CD4-positive, CD25-positive, alpha-beta regulatory T cell (primary cell): ENCODE data around the gene EFNB2. TPM values are rescaled to one million over a fixed set of nuclear protein-coding genes. Genes with fewer than 3 reads are reported as not detected.

Source experiments
- ATAC-seq, 2 donors: fragments of 150-1000 bp; cut with Tn5 transposase; one replicate each; pipeline ENCODE4 v1.10.0; 2021; ENCODE audit warnings: low read depth in 2 of 2, moderate number of reproducible peaks in 2 of 2, moderate library complexity in 1 of 2
- DNase-seq, 3 donors: peaks; one replicate each; pipeline versions ENCODE4 v3.0.0 to v3.0.0-alpha.2; 2012 to 2022; ENCODE audit warnings: mixed read lengths in 1 of 3
- H3K27ac ChIP-seq: one replicate; pipeline ENCODE4 v1.7.0; 2013; ENCODE audit warnings: mild to moderate bottlenecking, low read length; ENCODE audit not compliant: insufficient read depth, poor library complexity, severe bottlenecking
- H3K27me3 ChIP-seq: one replicate; pipeline ENCODE4 v1.7.0; 2013; ENCODE audit warnings: low read length; ENCODE audit not compliant: control insufficient read depth, insufficient read depth
- H3K36me3 ChIP-seq: one replicate; pipeline ENCODE4 v1.7.0; 2013; ENCODE audit warnings: mild to moderate bottlenecking, low read length, moderate library complexity; ENCODE audit not compliant: control insufficient read depth, insufficient read depth
- H3K4me1 ChIP-seq: 2 replicates; pipeline ENCODE4 v1.7.0; 2013; ENCODE audit warnings: mild to moderate bottlenecking, low read length; ENCODE audit not compliant: insufficient read depth, control insufficient read depth, poor library complexity, severe bottlenecking
- H3K4me3 ChIP-seq: one replicate; pipeline ENCODE4 v1.7.0; 2013; ENCODE audit warnings: low read depth, mild to moderate bottlenecking, low read length, moderate library complexity
- H3K9me3 ChIP-seq, 2 experiments: 1 replicate in 1 of 2; 2 replicates in 1 of 2; pipeline ENCODE4 v1.7.0; 2013; ENCODE audit warnings: low read length in 2 of 2, mild to moderate bottlenecking in 1 of 2, moderate library complexity in 1 of 2; ENCODE audit not compliant: control insufficient read depth in 2 of 2
- H3K27ac Mint-ChIP-seq, 3 donors: one replicate each; pipeline ENCODE4 v1.8.0; 2020 to 2022; ENCODE audit warnings: mild to moderate bottlenecking in 3 of 3, mixed read lengths in 3 of 3, moderate library complexity in 2 of 3
- H3K27me3 Mint-ChIP-seq: one replicate; pipeline ENCODE4 v1.8.0; 2022; ENCODE audit warnings: mild to moderate bottlenecking, mixed read lengths
- H3K36me3 Mint-ChIP-seq: one replicate; pipeline ENCODE4 v1.8.0; 2020; ENCODE audit warnings: mixed read lengths
- H3K4me1 Mint-ChIP-seq, 4 donors: one replicate each; pipeline ENCODE4 v1.8.0; 2020 to 2022; ENCODE audit warnings: mixed read lengths in 4 of 4, mild to moderate bottlenecking in 1 of 4
- H3K4me3 Mint-ChIP-seq, 4 donors: one replicate each; pipeline ENCODE4 v1.8.0; 2020 to 2022; ENCODE audit warnings: mild to moderate bottlenecking in 4 of 4, mixed read lengths in 4 of 4, moderate library complexity in 3 of 4
- H3K9me3 Mint-ChIP-seq, 7 donors: one replicate each; pipeline ENCODE4 v1.8.0; 2020 to 2022; ENCODE audit warnings: mixed read lengths in 7 of 7, mild to moderate bottlenecking in 3 of 7, moderate library complexity in 2 of 7
- polyA plus RNA-seq, 4 donors: library from polyadenylated mRNA; unstranded; fragments of 300-500 nt; fragmentation: Illumina TruSeq; gene quantifications; one replicate each; pipeline ENCODE4 v1.2.3, GENCODE V29; 2021
- total RNA-seq: library from RNA; stranded (reverse); gene quantifications from one replicate; pipeline ENCODE4 v1.2.3, GENCODE V29; 2022

EFNB2 gene, protein sequence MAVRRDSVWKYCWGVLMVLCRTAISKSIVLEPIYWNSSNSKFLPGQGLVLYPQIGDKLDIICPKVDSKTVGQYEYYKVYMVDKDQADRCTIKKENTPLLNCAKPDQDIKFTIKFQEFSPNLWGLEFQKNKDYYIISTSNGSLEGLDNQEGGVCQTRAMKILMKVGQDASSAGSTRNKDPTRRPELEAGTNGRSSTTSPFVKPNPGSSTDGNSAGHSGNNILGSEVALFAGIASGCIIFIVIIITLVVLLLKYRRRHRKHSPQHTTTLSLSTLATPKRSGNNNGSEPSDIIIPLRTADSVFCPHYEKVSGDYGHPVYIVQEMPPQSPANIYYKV
- total RNA-seq (0.49 TPM), polyA plus RNA-seq (under 1 TPM in 2 of 4 donors, not detected in 2; 0.20 to 0.27 TPM)

DNA sequence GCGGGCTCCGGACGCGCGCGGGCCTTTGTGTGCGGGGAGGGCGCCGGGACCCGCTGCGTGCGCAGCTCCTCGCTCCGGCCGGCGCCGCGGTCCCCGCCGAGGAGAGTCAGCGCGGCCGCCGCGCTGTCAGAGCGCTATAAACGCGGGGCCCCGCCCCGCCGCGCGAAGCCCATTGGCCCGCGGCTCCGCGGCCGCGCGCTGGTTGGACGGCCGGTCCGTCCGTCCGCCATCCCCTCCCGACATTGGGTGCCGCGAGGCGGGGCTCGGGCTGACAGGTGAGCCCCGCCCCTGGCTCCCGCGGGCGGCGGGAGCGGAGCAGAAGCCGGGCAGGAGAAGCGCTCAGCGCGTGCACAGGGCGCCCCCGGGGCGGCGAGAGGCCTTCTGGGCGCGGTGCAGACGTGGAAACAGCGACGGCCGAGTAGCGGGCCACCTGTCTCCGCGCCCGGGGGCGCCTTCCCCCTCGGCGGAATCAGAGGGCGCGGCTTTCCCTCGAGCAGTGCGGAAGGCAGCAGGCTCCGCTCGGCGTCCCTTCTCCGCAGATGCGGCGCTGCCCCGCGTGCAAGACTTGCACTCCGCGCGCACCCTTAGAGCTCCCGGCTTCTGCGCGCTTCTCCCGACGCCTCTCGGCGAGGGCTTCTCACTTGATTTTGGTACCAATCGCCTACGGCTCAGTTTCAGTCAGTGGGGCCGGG is at the start of gene EFNB2:
EFNB2 (minus strand) TSS at position 111 of the 692 bp plus-strand sequence. CDS start 698 bp downstream, outside the sequence.
- Mint-ChIP-seq H3K9me3 (peaks cover 0 to 1% (median 0%) of the 10 kb centered on the region in 7 donors), H3K4me3 (peak within 1 kb of the TSS; percentile 91 to 97 (median 96)), H3K4me1 (peaks cover 9 to 25% (median 16%) of the 10 kb centered on the region in 4 donors), H3K27ac (peak within 1 kb of the TSS in 2 of 3 donors; percentile 20 to 93), H3K27me3 (peaks cover 40% of the 10 kb centered on the region), H3K36me3 (no peaks in the 10 kb centered on the region)
- DNase-seq = peak; percentile 82 to 92 (median 86)
- Histone ChIP-seq H3K27me3 (peaks cover 25% of the 10 kb centered on the region), H3K4me3 (peak within 1 kb of the TSS; percentile 65), H3K9me3 (no peaks in the 10 kb centered on the region), H3K36me3 (peaks cover 2% of the 10 kb centered on the region), H3K27ac (no peak within 1 kb of the TSS), H3K4me1 (peaks cover 34% of the 10 kb centered on the region)
- ATAC-seq = peak; percentile 94 to 96

DNA sequence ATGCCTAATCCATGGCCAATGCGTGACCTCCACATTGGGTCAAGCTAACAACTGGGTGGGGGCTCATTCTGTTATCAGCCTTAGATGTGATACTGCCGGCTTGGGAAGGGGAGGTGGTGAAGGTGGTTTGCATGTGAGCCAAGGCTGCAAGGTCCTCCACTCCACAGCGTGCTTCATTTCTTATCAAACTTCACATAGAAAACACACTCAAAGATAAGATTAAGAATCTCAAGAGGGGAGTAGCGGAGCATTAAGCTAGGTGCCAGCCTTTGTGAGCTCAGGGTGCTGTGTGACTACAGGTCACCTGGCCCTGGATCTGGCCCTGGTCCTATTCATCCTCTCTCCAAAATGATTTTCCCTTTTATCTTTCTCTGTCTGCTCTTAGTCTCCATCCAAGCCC is 45.8 kb upstream of the EFNB2 start:
- Mint-ChIP-seq H3K27ac (no peak overlapping the region), H3K9me3 (peaks cover 5 to 21% (median 8%) of the 10 kb centered on the region in 7 donors), H3K36me3 (no peaks in the 10 kb centered on the region), H3K27me3 (peaks cover 7% of the 10 kb centered on the region), H3K4me3 (peak overlapping the region in 1 of 4 donors; percentile 43), H3K4me1 (no peaks in the 10 kb centered on the region)
- ATAC-seq (no peak), DNase-seq (no peak)
- H3K27ac ChIP-seq = no peak overlapping the region
- peaks cover 10 to 13% of the 10 kb centered on the region in 2 experiments for H3K9me3 ChIP-seq
- no peaks in the 10 kb centered on the region for H3K4me1 ChIP-seq
- H3K36me3 ChIP-seq = no peaks in the 10 kb centered on the region
- no peak overlapping the region for H3K4me3 ChIP-seq
- no peaks in the 10 kb centered on the region for H3K27me3 ChIP-seq

DNA sequence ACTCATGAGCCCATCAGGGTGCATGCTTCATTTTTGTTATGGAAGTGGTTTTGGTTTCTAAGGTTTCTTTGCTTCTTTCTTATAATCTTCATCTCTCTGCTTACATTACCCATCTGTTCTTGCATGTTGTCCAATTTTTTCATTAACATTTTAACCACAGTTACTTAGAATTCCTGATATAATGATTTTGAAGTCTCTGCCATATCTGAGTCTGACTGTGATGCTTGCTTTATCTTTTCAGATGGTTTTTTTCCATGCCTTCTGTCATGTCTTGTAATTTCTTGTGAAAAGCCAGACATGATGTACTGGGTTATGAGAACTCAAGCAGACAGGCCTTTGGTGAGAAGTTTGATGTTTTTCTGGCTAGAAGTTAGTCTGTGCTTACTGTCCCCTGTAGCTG is 40.4 kb upstream of the EFNB2 start:
- Mint-ChIP-seq H3K4me1 (peaks cover 0 to 17% (median under 1%) of the 10 kb centered on the region in 4 donors), H3K36me3 (peaks cover 12% of the 10 kb centered on the region), H3K4me3 (no peak overlapping the region), H3K27me3 (no peaks in the 10 kb centered on the region), H3K9me3 (peaks cover 0 to 2% (median 0%) of the 10 kb centered on the region in 7 donors), H3K27ac (peak overlapping the region in 1 of 3 donors; percentile 14)
- H3K36me3 ChIP-seq = no peaks in the 10 kb centered on the region
- H3K27me3 ChIP-seq = no peaks in the 10 kb centered on the region
- H3K4me3 ChIP-seq = no peak overlapping the region
- no peaks in the 10 kb centered on the region for H3K9me3 ChIP-seq
- no peak overlapping the region for H3K27ac ChIP-seq
- ATAC-seq (no peak), DNase-seq (no peak)
- H3K4me1 ChIP-seq = no peaks in the 10 kb centered on the region

DNA sequence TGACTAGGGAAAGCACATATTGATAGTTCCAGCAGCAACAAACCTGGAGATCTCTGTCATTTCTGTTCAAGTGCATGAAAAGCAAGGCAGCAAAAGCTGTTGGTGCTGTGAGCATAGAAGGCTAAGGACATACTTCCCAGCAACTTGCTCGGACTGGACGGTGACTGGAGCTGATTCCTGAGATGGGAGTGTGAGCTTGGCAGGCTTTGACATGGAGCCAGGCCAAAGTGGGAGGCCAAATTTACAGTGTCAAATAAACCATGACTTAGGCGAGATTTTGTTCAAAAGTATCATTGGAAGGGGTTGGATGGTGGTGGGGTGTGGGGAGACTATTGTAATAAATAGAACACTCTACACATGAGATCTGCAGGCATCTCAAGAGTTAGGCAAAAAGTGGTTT is 38.4 kb upstream of the EFNB2 start:
- H3K27ac Mint-ChIP-seq = no peak overlapping the region

DNA sequence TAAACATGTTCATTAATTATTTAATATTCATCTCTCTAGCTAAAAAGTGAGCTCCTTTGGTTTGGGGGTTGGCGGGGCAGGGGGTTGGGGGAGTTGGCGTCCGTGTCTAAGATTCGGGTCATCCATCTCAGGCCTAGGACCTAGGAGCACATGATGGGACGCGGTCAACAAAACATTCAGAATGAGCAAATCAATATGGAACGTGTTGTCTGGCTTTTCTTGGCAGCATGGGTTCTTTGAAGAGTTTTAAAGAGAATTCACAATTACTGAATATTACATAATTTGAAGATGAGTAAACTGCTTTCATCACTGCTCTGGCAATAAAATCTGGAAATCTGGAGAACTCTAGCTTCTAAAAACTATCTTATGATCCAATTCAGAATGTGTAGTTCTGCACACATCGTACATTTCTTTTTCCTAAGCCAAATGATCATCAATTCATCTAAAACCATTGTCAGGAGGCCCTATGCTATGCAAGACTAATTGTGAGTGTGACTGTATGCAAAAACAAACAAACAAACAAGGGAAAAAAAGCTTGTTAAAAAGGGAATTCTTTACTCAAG is 37.9 kb upstream of the EFNB2 start:
- peak overlapping the region in 1 of 3 donors; percentile 57 for H3K27ac Mint-ChIP-seq
- no peak overlapping the region for H3K4me3 Mint-ChIP-seq

More for the DNA sequence above, 38.4 kb upstream of the EFNB2 start:
- no peaks in the 10 kb centered on the region for H3K27me3 Mint-ChIP-seq
- peaks cover 0 to 2% (median 0%) of the 10 kb centered on the region in 7 donors for H3K9me3 Mint-ChIP-seq
- Histone ChIP-seq H3K27ac (no peak overlapping the region), H3K9me3 (no peaks in the 10 kb centered on the region), H3K4me3 (no peak overlapping the region), H3K4me1 (peaks cover 9% of the 10 kb centered on the region), H3K36me3 (no peaks in the 10 kb centered on the region), H3K27me3 (no peaks in the 10 kb centered on the region)
- DNase-seq (no peak), ATAC-seq (no peak)
- peaks cover 12% of the 10 kb centered on the region for H3K36me3 Mint-ChIP-seq
- H3K4me1 Mint-ChIP-seq = peaks cover 4 to 17% (median 9%) of the 10 kb centered on the region in 4 donors
- no peak overlapping the region for H3K4me3 Mint-ChIP-seq

DNA sequence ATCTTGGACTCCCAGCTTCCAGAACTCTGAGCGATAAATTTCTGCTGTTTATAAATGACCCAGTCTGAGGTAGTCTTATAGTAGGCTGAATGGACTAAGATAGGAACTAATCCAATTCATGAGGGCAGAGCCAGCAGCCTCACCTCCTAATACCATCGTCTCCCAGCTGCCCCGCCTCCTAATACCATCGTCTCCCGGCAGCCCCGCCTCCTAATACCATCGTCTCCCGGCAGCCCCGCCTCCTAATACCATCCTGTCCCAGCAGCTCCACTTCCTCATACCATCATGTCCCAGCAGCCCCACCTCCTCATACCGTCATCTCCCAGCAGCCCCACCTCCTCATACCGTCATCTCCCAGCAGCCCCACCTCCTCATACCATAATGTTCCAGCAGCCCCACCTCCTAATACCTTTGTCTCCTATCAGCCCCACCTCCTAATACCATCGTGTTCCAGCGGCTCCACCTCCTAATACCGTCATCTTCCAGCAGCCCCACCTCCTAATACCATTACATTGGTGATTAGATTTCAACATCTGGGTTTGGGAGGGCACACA is 34.9 kb upstream of the EFNB2 start:
- Mint-ChIP-seq H3K4me3 (peak overlapping the region in 3 of 4 donors; percentile 49 to 77 (median 51)), H3K27me3 (no peaks in the 10 kb centered on the region), H3K9me3 (peaks cover 0 to 2% (median 0%) of the 10 kb centered on the region in 7 donors), H3K4me1 (peaks cover 20 to 27% (median 25%) of the 10 kb centered on the region in 4 donors), H3K27ac (peak overlapping the region in 1 of 3 donors; percentile 83), H3K36me3 (peaks cover 10% of the 10 kb centered on the region)
- no peaks in the 10 kb centered on the region for H3K36me3 ChIP-seq
- H3K9me3 ChIP-seq = no peaks in the 10 kb centered on the region
- H3K4me1 ChIP-seq = peaks cover 28% of the 10 kb centered on the region
- H3K27ac ChIP-seq = peak overlapping the region; percentile 9
- peak; percentile 68 to 82 (median 69) for DNase-seq
- ATAC-seq = peak; percentile 39 to 61
- peak overlapping the region; percentile 40 for H3K4me3 ChIP-seq
- H3K27me3 ChIP-seq = no peaks in the 10 kb centered on the region

More for the DNA sequence above, 37.9 kb upstream of the EFNB2 start:
- Histone ChIP-seq H3K4me3 (no peak overlapping the region), H3K27ac (no peak overlapping the region), H3K4me1 (peaks cover 14% of the 10 kb centered on the region), H3K9me3 (no peaks in the 10 kb centered on the region), H3K27me3 (no peaks in the 10 kb centered on the region), H3K36me3 (no peaks in the 10 kb centered on the region)
- Mint-ChIP-seq H3K36me3 (peaks cover 12% of the 10 kb centered on the region), H3K4me1 (peaks cover 9 to 17% (median 11%) of the 10 kb centered on the region in 4 donors), H3K9me3 (peaks cover 0 to 2% (median 0%) of the 10 kb centered on the region in 7 donors), H3K27me3 (no peaks in the 10 kb centered on the region)
- DNase-seq = no peak
- no peak for ATAC-seq
